ENCODE results near the gene NTRK1. TPM values are rescaled to one million over a fixed set of nuclear protein-coding genes. Genes with fewer than 3 reads are reported as not detected.

Gene NTRK1
- total and polyA plus RNA-seq, 2 of the 13 experiments (the other 11 are each of a cell fraction or from before 2014, with no cell fraction given) = not detected

DNA sequence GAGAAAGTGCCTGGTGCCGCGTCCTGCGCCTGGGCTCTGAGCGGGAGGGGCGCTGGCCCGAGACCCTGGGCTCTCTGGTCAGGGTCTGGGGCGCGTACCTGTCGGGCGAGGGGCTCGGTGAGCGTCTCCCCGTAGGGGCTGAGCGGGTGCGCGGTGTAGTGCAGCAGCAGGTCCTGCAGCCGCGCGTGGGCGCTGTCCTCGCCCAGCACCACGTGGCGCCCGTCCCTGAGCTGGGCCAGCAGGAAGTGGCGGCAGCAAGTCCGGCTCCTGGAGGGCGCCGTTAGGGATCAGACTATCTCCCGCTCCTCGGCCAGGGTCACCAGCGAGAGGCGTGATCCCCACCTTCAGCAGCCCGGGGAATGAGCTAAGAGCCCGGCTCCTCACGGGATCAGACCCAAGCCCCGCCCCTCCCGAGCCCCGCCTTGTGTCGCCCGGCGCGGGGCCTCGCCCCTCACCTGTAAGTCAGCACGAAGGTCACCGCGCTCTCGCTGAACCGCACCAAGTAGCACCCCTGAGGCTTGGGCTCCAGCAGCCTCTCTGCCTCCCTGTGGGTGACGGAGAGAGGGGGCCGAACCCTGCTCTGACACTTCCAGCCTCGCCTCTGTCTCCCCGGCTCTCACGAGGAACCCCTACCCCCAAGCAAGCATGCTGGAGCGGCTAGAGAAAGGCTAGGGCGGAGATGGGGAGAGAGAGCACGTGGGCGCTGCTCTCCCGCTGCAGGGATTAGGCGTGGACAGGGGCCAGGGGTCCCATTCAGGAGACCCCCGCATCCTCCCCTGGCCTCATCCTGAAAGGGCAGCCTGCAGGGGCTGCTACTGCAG is 46.7 kb upstream of the NTRK1 start (continued):
- TF ChIP-seq ZNF142 (CRISPR knock-in tag; IDR thresholded peaks at IDR 0.05) = peak; percentile 69; the same call in 1 of the 2 replicates
- TF ChIP-seq NFIB (CRISPR knock-in tag; IDR thresholded peaks at IDR 0.05; ENCODE audit: borderline replicate concordance) = no peak
- TF ChIP-seq MXD3 (CRISPR knock-in tag; IDR thresholded peaks at IDR 0.05) = peak; percentile 97
- TF ChIP-seq ZNF30 (CRISPR knock-in tag; IDR thresholded peaks at IDR 0.05) = peak; percentile 20; the same call in 1 of the 2 replicates
- peak; percentile 76; the same call in 1 of the 2 replicates for TF ChIP-seq ZBED4 (CRISPR knock-in tag; IDR thresholded peaks at IDR 0.05; ENCODE audit: borderline replicate concordance)
- TF ChIP-seq, protein P1, sequence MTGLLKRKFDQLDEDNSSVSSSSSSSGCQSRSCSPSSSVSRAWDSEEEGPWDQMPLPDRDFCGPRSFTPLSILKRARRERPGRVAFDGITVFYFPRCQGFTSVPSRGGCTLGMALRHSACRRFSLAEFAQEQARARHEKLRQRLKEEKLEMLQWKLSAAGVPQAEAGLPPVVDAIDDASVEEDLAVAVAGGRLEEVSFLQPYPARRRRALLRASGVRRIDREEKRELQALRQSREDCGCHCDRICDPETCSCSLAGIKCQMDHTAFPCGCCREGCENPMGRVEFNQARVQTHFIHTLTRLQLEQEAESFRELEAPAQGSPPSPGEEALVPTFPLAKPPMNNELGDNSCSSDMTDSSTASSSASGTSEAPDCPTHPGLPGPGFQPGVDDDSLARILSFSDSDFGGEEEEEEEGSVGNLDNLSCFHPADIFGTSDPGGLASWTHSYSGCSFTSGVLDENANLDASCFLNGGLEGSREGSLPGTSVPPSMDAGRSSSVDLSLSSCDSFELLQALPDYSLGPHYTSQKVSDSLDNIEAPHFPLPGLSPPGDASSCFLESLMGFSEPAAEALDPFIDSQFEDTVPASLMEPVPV (CRISPR knock-in tag; IDR thresholded peaks at IDR 0.05) = 0 out of 2 replicates have a peak, but pooled peaks have one; percentile 35
- no peak for TF ChIP-seq RFX3 (CRISPR knock-in tag; IDR thresholded peaks at IDR 0.05)
- TF ChIP-seq ATF1 (CRISPR knock-in tag; IDR thresholded peaks at IDR 0.05) = no peak
- peak; percentile 92; the same call in 1 of the 2 replicates for TF ChIP-seq FOXC1 (CRISPR knock-in tag; IDR thresholded peaks at IDR 0.05; ENCODE audit: borderline replicate concordance)
- TF ChIP-seq TFE3 (CRISPR knock-in tag; IDR thresholded peaks at IDR 0.05) = peak; percentile 80; the same call in 1 of the 2 replicates
- TF ChIP-seq MED1 (CRISPR knock-in tag; IDR thresholded peaks at IDR 0.05) = peak; percentile 69
- no peak for TF ChIP-seq DRAP1 (CRISPR knock-in tag; IDR thresholded peaks at IDR 0.05)
- TF ChIP-seq ZNF615 (CRISPR knock-in tag; IDR thresholded peaks at IDR 0.05; ENCODE audit: borderline replicate concordance) = no peak

All from HepG2 (cell line).